K562 treated with DMSO at 1 percent for 24 hours (cell line): ENCODE measurements around the gene NFIL3. TPM values are rescaled to one million over a fixed set of nuclear protein-coding genes. Genes with fewer than 3 reads are reported as not detected.

Source experiments
- total RNA-seq: library from RNA; unstranded; fragments of 300-600 nt; gene quantifications from 2 replicates; pipeline ENCODE4 v1.2.3, GENCODE V29; 2022; ENCODE audit warnings: low read depth; ENCODE audit not compliant: insufficient read depth

NFIL3 gene, protein sequence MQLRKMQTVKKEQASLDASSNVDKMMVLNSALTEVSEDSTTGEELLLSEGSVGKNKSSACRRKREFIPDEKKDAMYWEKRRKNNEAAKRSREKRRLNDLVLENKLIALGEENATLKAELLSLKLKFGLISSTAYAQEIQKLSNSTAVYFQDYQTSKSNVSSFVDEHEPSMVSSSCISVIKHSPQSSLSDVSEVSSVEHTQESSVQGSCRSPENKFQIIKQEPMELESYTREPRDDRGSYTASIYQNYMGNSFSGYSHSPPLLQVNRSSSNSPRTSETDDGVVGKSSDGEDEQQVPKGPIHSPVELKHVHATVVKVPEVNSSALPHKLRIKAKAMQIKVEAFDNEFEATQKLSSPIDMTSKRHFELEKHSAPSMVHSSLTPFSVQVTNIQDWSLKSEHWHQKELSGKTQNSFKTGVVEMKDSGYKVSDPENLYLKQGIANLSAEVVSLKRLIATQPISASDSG
- 16.2 and 18.1 TPM in 2 replicates for total RNA-seq

DNA sequence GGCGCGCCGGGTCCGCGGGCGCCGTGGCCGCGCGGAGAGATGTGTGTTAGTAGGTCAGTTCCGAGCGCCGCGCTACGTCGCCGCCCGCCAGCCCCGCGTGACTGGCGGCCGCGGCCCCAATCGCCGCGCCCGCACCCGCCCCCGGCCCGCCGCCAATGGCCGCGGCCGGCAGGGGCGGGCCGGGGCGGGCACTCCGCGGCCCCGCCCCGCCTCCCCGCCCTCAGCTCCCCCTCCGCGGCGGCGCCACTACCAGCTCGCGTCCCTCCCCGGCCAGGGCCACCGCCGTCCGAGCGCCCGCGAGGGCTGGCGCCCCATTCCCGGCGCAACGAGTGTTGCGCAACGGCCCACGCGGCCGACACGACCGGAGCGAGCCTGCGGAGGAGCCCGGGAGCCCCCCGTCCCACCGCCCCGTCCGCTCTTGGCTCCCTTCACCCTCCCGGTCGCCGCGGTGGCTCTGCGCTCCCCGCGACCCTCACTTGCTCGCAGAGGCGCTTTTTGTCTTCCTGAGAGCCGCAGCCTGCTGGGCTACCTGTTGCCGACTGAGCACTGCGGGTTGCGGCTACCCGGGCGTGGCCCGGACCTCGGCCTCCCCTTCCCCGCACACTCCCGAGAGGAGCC lies at the start of gene NFIL3:
Gene NFIL3 (minus strand): TSS at position 48 of the 618 bp plus-strand sequence. CDS start 13,098 bp downstream, outside the sequence.

DNA sequence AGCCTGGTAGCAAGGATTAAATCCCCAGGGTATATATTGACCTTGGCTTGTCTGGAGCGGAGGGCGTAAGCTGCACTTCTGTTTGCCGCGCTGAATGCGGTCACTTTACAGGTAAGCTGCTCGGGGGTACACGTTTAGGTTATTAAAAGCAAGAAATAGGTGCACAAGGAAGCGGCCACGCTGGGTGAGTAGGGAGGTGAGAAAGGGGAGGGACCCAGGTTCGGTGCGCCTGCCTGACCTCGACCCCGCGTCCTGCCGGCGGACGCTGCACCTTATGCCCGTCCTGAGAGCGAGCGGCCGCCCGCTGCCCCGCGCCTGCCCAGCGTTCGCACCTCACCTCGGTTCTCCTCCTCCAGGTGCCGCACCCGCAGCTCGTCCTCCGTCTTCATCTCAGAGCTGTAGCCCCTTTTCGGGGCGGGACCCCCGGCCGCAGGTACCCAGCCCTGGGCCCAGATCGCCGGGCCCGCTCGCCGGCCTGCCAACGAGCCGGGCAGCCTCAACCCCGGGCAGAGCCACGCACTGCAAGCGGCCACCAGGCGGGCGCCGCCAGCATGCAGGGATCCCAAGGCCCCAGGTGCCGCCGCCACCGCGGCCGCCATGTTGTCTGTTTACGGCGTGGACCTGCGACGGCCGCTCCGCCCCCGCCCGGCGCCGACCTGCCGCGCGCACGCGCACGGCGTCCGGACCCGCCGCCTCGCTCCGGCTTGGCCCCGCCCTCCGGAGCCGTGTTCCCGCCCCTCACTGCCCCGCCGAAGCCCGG lies 62.2 kb downstream of the NFIL3 start, which contains the start of gene AUH:
Gene AUH (minus strand): TSS at position 628 of the 760 bp plus-strand sequence. CDS start 29 bp downstream, at position 599.

Other genes starting within 250 kb of the NFIL3 start
- 5.7 and 5.9 TPM in 2 replicates for gene AUH, start 61.9 kb downstream of the NFIL3 start, total RNA-seq